GM23248 (cell line): Measurements from ENCODE around the gene AFAP1. TPM values are rescaled to one million over a fixed set of nuclear protein-coding genes. Genes with fewer than 3 reads are reported as not detected.

ENCODE experiments used
- DNase-seq: peaks from one replicate; pipeline ENCODE4 v3.0.0-alpha.2; 2015
- H2AFZ ChIP-seq: fragments of 200-600 bp; sonication (generic); 2 replicates; pipeline ENCODE4 v1.6.1; 2016; ENCODE audit warnings: antibody characterized with exemption
- H3F3A ChIP-seq: fragments of 200-600 bp; sonication (generic); 2 replicates; pipeline ENCODE4 v1.6.1; 2016; ENCODE audit warnings: mild to moderate bottlenecking, antibody characterized with exemption, mixed run types; ENCODE audit not compliant: insufficient read depth
- H3K27ac ChIP-seq: fragments of 200-600 bp; sonication (generic); 2 replicates; pipeline ENCODE4 v1.5.1; 2016; ENCODE audit warnings: mild to moderate bottlenecking
- H3K27me3 ChIP-seq: fragments of 200-600 bp; sonication (generic); replicated peaks from 2 replicates; pipeline ENCODE4 v1.6.1; 2016; ENCODE audit warnings: mild to moderate bottlenecking; ENCODE audit not compliant: insufficient read depth
- H3K36me3 ChIP-seq: fragments of 200-600 bp; sonication (generic); 2 replicates; pipeline ENCODE4 v1.6.1; 2016; ENCODE audit warnings: low read depth, mild to moderate bottlenecking
- H3K4me1 ChIP-seq: fragments of 200-600 bp; sonication (generic); 2 replicates; pipeline ENCODE4 v1.6.1; 2016; ENCODE audit warnings: mild to moderate bottlenecking; ENCODE audit not compliant: insufficient read depth
- H3K4me2 ChIP-seq: fragments of 200-600 bp; sonication (generic); one replicate; pipeline ENCODE4 v1.6.1; 2016; ENCODE audit warnings: mild to moderate bottlenecking; ENCODE audit not compliant: unreplicated experiment
- H3K4me3 ChIP-seq: fragments of 200-600 bp; sonication (generic); 2 replicates; pipeline ENCODE4 v1.5.1; 2016; ENCODE audit warnings: mild to moderate bottlenecking
- H3K79me2 ChIP-seq: fragments of 200-600 bp; sonication (generic); 2 replicates; pipeline ENCODE4 v1.6.1; 2016; ENCODE audit warnings: mild to moderate bottlenecking; ENCODE audit not compliant: insufficient read depth
- H3K9ac ChIP-seq: fragments of 200-600 bp; sonication (generic); 2 replicates; pipeline ENCODE4 v1.6.1; 2016; ENCODE audit warnings: mild to moderate bottlenecking
- H3K9me2 ChIP-seq: fragments of 200-600 bp; sonication (generic); 2 replicates; pipeline ENCODE4 v1.6.1; 2016; ENCODE audit warnings: mixed run types, mild to moderate bottlenecking, moderate library complexity; ENCODE audit not compliant: insufficient read depth
- H3K9me3 ChIP-seq: fragments of 200-600 bp; sonication (generic); one replicate; pipeline ENCODE4 v1.6.1; 2017; ENCODE audit warnings: low read depth
- H4K20me1 ChIP-seq: fragments of 200-600 bp; sonication (generic); 2 replicates; pipeline ENCODE4 v1.6.0; 2016; ENCODE audit not compliant: insufficient read depth
- EZH2 ChIP-seq: fragments of 200-600 bp; sonication (generic); IDR thresholded peaks from 2 replicates; pipeline ENCODE4 v1.6.1; 2018; ENCODE audit warnings: antibody characterized with exemption, mild to moderate bottlenecking; ENCODE audit not compliant: insufficient read depth, poor library complexity, severe bottlenecking
- EZH2phosphoT487 ChIP-seq: fragments of 200-600 bp; sonication (generic); IDR thresholded peaks from 2 replicates; pipeline ENCODE4 v1.6.1; 2018; ENCODE audit warnings: antibody characterized with exemption, moderate library complexity, mild to moderate bottlenecking, low read depth; ENCODE audit not compliant: insufficient read depth
- WGBS, 2 experiments: methylation state at CpG; one replicate each; pipeline ENCODE4 v1.1.6; 2015 to 2017; ENCODE audit warnings: low lambda C conversion rate in 2 of 2, low coverage in 1 of 2; ENCODE audit errors: missing lambda C conversion rate in 2 of 2; 5-methylcytosine and 5-hydroxymethylcytosine counted together
- in situ Hi-C: fragments of 300-500 bp; cut with MboI; formaldehyde crosslinking; loops from 2 replicates; pipeline ENCODE4 v1.15.0; 2020
- polyA plus RNA-seq: library from polyadenylated mRNA; unstranded; fragments of >200 nt; fragmentation: Nextera tagmentation; extraction: Ambion mirVana; gene quantifications from 2 replicates; pipeline ENCODE4 v1.2.1, GENCODE V29; 2016
- total RNA-seq: library from RNA; depleted of rRNA; stranded (reverse); fragments of >200 nt; shearing (Covaris generic); gene quantifications from 2 replicates; pipeline ENCODE4 v1.2.3, GENCODE V29; 2014

The AFAP1 gene
- total and polyA plus RNA-seq, 2 experiments from 2014 or later = 54.4 to 103 TPM

- no peak overlapping the region for H2AFZ ChIP-seq
- H3K4me2 ChIP-seq = no peak overlapping the region
- no peaks in the 10 kb centered on the region for H3K27me3 ChIP-seq
- H3K4me1 ChIP-seq = peaks cover 14% of the 10 kb centered on the region
- H4K20me1 ChIP-seq = no peaks in the 10 kb centered on the region
- whole genome bisulfite sequencing, 2 experiments = 95 to 97% methylated on average over 11 of the region's 11 CpGs
- peaks cover 90% of the 10 kb centered on the region for H3K36me3 ChIP-seq
- H3K9me2 ChIP-seq = no peaks in the 10 kb centered on the region
- in situ Hi-C loops = no loop called here
- no peak overlapping the region for H3K4me3 ChIP-seq
- peaks cover 98% of the 10 kb centered on the region for H3K79me2 ChIP-seq
- H3K9me3 ChIP-seq = no peaks in the 10 kb centered on the region
- H3K27ac ChIP-seq = no peak overlapping the region
- no peak overlapping the region for H3K9ac ChIP-seq
- no peak for DNase-seq
- H3F3A ChIP-seq = peaks cover 46% of the 10 kb centered on the region
- TF ChIP-seq EZH2phosphoT487 (no peak), EZH2 (no peak)
Observed at GRCh38 chr4:7850489-7850888, 89.2 kb downstream of the AFAP1 start.

- Histone ChIP-seq H3K9me3 (no peaks in the 10 kb centered on the region), H3K4me3 (no peak overlapping the region), H2AFZ (no peak overlapping the region), H4K20me1 (no peaks in the 10 kb centered on the region), H3K9me2 (no peaks in the 10 kb centered on the region), H3K27me3 (no peaks in the 10 kb centered on the region), H3K4me2 (no peak overlapping the region), H3K36me3 (peaks cover 66% of the 10 kb centered on the region), H3K4me1 (peaks cover 45% of the 10 kb centered on the region), H3K27ac (peak overlapping the region; percentile 91), H3F3A (peaks cover 52% of the 10 kb centered on the region), H3K79me2 (peaks cover 86% of the 10 kb centered on the region), H3K9ac (no peak overlapping the region)
- 96 to 100% methylated on average over 6 of the region's 6 CpGs for WGBS, 2 experiments
- DNase-seq = no peak
- no peak for TF ChIP-seq EZH2phosphoT487
- TF ChIP-seq EZH2 = no peak
- in situ Hi-C loops = no loop called here
Observed at GRCh38 chr4:7847206-7847605, 92.5 kb downstream of the AFAP1 start.

DNA sequence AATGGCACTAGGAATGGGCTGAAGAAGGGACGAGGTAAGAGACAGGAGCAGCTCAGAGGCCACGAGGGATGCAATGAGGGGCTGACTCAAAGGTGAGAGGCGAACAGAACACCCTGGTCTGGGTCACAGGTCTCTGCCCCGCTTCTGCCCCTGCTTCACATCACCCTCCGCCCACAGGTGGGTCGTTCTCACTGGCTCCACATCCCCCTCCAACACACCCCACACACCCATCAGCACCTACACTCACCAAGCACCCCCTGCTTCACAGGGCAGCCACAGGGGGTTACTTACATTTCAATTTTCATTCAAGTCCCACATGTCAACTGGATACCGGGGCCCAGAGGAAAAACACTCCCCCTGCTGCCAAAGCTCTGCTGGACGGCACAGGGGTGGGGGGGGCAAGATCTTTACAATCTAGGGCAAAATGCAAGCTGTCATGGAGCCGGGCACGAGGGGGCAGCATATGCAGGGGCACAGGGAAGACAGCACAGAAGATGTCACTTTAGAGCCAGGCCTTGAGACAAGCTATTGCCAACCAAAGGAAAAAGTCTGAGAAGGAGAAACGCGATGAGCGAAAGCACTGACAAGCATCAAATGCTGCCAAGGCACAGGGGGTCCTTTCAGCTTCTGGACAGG is 94.0 kb downstream of the AFAP1 start:
- no peak overlapping the region for H2AFZ ChIP-seq
- H3K36me3 ChIP-seq = peaks cover 64% of the 10 kb centered on the region

GRCh38 chr4:7844594-7844991 is 95.1 kb downstream of the AFAP1 start:
- Histone ChIP-seq H3K9ac (peak overlapping the region; percentile 74), H3K27ac (peak overlapping the region; percentile 91), H4K20me1 (no peaks in the 10 kb centered on the region), H3K36me3 (peaks cover 64% of the 10 kb centered on the region), H2AFZ (no peak overlapping the region), H3K27me3 (no peaks in the 10 kb centered on the region), H3K4me2 (peak overlapping the region; percentile 66), H3K9me2 (no peaks in the 10 kb centered on the region), H3K79me2 (peaks cover 84% of the 10 kb centered on the region), H3F3A (peaks cover 68% of the 10 kb centered on the region), H3K4me1 (peaks cover 56% of the 10 kb centered on the region), H3K9me3 (no peaks in the 10 kb centered on the region), H3K4me3 (no peak overlapping the region)
- peak; percentile 91 for DNase-seq
- in situ Hi-C loops = no loop called here
- no peak for TF ChIP-seq EZH2
- no peak for TF ChIP-seq EZH2phosphoT487
- WGBS, 2 experiments = 36 to 38% methylated on average over 11 of the region's 11 CpGs

More for the DNA sequence above, 94.0 kb downstream of the AFAP1 start:
- Histone ChIP-seq H3K27me3 (no peaks in the 10 kb centered on the region), H3K9me3 (no peaks in the 10 kb centered on the region), H3F3A (peaks cover 68% of the 10 kb centered on the region), H3K79me2 (peaks cover 84% of the 10 kb centered on the region), H3K4me2 (no peak overlapping the region), H3K9ac (no peak overlapping the region), H3K4me3 (no peak overlapping the region), H3K9me2 (no peaks in the 10 kb centered on the region), H3K4me1 (peaks cover 56% of the 10 kb centered on the region), H3K27ac (peak overlapping the region; percentile 91), H4K20me1 (no peaks in the 10 kb centered on the region)
- DNase-seq = no peak
- in situ Hi-C loops = no loop called here
- 78 to 79% methylated on average over 12 to 13 of the region's 13 CpGs for WGBS, 2 experiments
- TF ChIP-seq EZH2 (no peak), EZH2phosphoT487 (no peak)
